ENCODE data around the gene UGT3A1.
"Not testable (repeated sequence)": the region's sequence is repeated elsewhere in the genome, so short reads cannot be mapped to it uniquely, and the experiment has no call there.

Gene UGT3A1

GRCh38 chr5:35990941-35991611 lies at the start of gene UGT3A1:
Gene UGT3A1, minus strand, starts transcription at chr5:35991390. Its CDS starts 150 bp downstream, at chr5:35991240.
- DNase-seq (ENCODE audit: extremely low spot score): no peak
- POLR2A ChIA-PET: no interaction called here
- CTCF ChIA-PET: no interaction called here
- TF ChIP-seq, protein P1, sequence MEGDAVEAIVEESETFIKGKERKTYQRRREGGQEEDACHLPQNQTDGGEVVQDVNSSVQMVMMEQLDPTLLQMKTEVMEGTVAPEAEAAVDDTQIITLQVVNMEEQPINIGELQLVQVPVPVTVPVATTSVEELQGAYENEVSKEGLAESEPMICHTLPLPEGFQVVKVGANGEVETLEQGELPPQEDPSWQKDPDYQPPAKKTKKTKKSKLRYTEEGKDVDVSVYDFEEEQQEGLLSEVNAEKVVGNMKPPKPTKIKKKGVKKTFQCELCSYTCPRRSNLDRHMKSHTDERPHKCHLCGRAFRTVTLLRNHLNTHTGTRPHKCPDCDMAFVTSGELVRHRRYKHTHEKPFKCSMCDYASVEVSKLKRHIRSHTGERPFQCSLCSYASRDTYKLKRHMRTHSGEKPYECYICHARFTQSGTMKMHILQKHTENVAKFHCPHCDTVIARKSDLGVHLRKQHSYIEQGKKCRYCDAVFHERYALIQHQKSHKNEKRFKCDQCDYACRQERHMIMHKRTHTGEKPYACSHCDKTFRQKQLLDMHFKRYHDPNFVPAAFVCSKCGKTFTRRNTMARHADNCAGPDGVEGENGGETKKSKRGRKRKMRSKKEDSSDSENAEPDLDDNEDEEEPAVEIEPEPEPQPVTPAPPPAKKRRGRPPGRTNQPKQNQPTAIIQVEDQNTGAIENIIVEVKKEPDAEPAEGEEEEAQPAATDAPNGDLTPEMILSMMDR (IDR thresholded peaks at IDR 0.05; ENCODE audit: control extremely low read depth, extremely low read depth, low read depth, missing control alignments): no peak

DNA sequence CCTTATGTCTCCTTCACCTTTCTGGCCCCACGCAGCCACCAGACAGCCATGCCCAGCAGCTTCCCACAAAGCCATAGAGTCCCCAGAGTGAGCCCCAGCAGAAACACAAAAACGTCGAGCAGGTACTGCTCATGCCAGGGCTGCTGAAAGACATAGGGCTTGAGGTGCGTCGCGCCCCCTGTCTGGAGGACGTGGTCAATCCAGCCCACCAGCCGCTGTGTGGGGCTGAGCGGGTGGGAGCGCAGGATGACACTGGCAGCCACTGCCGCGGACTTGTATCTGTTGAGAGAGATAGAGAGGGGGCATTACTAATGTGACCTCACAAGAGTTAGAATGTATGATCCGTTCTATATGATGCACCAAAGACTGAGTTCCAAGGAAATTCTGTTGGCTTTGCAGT lies 44.5 kb upstream of the UGT3A1 start:
- POLR2A ChIA-PET: no interaction called here
- DNase-seq (ENCODE audit: extremely low spot score): no peak

GRCh38 chr5:36034536-36035134 lies 43.4 kb upstream of the UGT3A1 start:
- POLR2A ChIA-PET; DNase-seq (ENCODE audit: extremely low spot score): not testable (repeated sequence)
- CTCF ChIA-PET: interaction anchor here (2.0 kb wide), 1 partner anchor 16 kb away, joined by 4 read pairs; no protein-coding TSS in a partner anchor

More for the DNA sequence above, 44.5 kb upstream of the UGT3A1 start:
- TF ChIP-seq, protein P1 (IDR thresholded peaks at IDR 0.05; ENCODE audit: control extremely low read depth, extremely low read depth, low read depth, missing control alignments): no peak
- CTCF ChIA-PET: no interaction called here

DNA sequence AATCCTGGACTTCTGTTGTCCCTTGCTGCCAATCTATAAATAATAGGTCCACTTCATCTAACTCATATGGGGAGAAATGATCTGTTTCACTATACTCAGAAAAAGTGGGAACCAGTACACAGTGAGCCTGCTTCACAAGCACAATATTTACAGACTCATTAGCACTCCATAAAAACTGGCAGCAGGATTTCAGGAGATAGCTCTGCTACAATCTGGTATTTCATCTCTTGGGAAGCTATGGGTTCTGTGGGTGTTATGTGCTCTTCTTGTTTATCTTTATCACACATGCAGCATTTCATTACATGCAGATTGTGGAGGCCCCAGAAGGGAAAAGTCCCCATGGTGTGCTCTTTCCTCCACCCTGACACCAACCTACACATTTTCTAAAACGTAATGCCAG lies 42.3 kb upstream of the UGT3A1 start:
- ChIA-PET POLR2A (no interaction called here), CTCF (interaction anchor here (2.0 kb wide), 1 partner anchor 15 kb away, joined by 4 read pairs; no protein-coding TSS in a partner anchor)
- TF ChIP-seq, protein P1 (IDR thresholded peaks at IDR 0.05; ENCODE audit: control extremely low read depth, extremely low read depth, low read depth, missing control alignments): no peak
- no peak for DNase-seq (ENCODE audit: extremely low spot score)

GRCh38 chr5:36033047-36033446 lies 41.9 kb upstream of the UGT3A1 start:
- CTCF ChIA-PET: interaction anchor here (2.0 kb wide), 1 partner anchor 14 kb away, joined by 4 read pairs; no protein-coding TSS in a partner anchor
- TF ChIP-seq, protein P1 (IDR thresholded peaks at IDR 0.05; ENCODE audit: control extremely low read depth, extremely low read depth, low read depth, missing control alignments): no peak
- POLR2A ChIA-PET: no interaction called here

DNA sequence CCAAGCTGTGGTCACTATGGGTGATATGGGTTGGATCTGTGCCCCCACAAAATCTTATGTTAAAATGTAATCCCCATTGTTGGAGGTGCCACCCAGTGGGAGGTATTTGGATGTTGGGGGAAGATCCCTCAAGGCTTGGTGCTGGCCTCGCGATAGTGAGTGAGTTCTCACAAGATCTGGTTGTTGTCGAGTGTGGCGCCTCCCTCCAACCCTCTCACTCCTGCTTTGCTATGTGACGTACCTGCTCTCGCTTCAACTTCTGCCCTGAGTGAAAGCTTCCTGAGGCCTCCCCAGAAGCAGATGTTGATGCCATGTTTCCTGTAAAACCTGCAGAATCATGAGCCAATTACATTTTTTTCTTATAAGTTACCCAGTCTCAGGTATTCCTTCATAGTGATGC lies 40.0 kb upstream of the UGT3A1 start:
- POLR2A ChIA-PET: no interaction called here

More at GRCh38 chr5:36033047-36033446, 41.9 kb upstream of the UGT3A1 start:
- DNase-seq (ENCODE audit: extremely low spot score): no peak

GRCh38 chr5:36029914-36030313 lies 38.7 kb upstream of the UGT3A1 start:
- no peak for DNase-seq (ENCODE audit: extremely low spot score)
- TF ChIP-seq, protein P1 (IDR thresholded peaks at IDR 0.05; ENCODE audit: control extremely low read depth, extremely low read depth, low read depth, missing control alignments): no peak
- ChIA-PET POLR2A (no interaction called here), CTCF (no interaction called here)

More for the DNA sequence above, 40.0 kb upstream of the UGT3A1 start:
- TF ChIP-seq, protein P1 (IDR thresholded peaks at IDR 0.05; ENCODE audit: control extremely low read depth, extremely low read depth, low read depth, missing control alignments): no peak
- no peak for DNase-seq (ENCODE audit: extremely low spot score)
- CTCF ChIA-PET: no interaction called here
